Measurements from ENCODE around the gene METTL18. TPM values are rescaled to one million over a fixed set of nuclear protein-coding genes. Genes with fewer than 3 reads are reported as not detected.

The METTL18 gene
- total and polyA plus RNA-seq, 2 of the 13 experiments (the other 11 are each of a cell fraction or from before 2014, with no cell fraction given): 2.7 to 6.7 TPM

DNA sequence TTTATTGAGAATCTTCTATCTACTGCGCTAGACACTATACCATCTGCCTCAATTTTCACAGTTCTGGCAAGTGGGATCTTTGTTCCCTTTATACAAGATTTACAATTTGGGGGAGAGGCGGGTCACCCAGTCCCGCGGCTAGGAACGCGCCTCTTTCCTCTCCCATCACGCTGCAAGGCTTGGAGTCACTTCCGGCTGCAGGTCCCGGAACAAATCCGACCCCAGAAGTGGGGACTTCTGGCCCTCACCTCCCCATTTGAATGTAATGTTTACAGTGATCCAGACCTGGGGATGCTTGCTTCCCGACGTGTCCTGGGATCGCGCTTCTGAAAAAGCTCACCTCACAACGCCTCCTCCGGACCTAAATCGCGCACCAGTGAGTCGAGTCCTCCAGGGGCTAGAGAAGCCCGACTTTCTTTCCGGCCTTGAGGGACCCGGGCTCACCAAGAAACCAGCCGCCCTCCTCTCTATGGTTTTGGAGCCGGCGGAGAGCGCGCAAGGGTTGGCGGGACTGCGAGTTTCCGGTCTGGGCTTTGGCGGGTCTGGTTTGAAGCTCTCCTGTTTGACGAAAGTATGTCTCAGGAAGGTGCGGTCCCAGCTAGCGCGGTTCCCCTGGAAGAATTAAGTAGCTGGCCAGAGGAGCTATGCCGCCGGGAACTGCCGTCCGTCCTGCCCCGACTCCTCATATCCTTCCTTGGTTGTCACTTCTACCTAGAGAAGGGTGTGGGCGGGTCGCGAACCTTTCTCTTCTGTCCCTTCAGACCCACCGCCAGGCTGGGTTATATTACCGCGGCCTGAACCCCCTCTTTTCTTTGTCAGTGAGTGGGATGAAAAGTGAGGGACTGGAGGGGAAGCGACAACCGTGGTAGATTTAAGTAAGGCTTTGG, at the start of gene METTL18 (continued):
- TF ChIP-seq ERF (CRISPR knock-in tag; IDR thresholded peaks at IDR 0.05): peak; percentile 92
- peak; percentile 56 for TF ChIP-seq KDM3A (CRISPR knock-in tag; IDR thresholded peaks at IDR 0.05; ENCODE audit: low read depth)
- TF ChIP-seq, protein P1, sequence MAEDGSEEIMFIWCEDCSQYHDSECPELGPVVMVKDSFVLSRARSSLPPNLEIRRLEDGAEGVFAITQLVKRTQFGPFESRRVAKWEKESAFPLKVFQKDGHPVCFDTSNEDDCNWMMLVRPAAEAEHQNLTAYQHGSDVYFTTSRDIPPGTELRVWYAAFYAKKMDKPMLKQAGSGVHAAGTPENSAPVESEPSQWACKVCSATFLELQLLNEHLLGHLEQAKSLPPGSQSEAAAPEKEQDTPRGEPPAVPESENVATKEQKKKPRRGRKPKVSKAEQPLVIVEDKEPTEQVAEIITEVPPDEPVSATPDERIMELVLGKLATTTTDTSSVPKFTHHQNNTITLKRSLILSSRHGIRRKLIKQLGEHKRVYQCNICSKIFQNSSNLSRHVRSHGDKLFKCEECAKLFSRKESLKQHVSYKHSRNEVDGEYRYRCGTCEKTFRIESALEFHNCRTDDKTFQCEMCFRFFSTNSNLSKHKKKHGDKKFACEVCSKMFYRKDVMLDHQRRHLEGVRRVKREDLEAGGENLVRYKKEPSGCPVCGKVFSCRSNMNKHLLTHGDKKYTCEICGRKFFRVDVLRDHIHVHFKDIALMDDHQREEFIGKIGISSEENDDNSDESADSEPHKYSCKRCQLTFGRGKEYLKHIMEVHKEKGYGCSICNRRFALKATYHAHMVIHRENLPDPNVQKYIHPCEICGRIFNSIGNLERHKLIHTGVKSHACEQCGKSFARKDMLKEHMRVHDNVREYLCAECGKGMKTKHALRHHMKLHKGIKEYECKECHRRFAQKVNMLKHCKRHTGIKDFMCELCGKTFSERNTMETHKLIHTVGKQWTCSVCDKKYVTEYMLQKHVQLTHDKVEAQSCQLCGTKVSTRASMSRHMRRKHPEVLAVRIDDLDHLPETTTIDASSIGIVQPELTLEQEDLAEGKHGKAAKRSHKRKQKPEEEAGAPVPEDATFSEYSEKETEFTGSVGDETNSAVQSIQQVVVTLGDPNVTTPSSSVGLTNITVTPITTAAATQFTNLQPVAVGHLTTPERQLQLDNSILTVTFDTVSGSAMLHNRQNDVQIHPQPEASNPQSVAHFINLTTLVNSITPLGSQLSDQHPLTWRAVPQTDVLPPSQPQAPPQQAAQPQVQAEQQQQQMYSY (CRISPR knock-in tag; IDR thresholded peaks at IDR 0.05): 0 out of 2 replicates have a peak, but pooled peaks have one; percentile 32
- no peak for TF ChIP-seq ZNF883 (CRISPR knock-in tag; IDR thresholded peaks at IDR 0.05; ENCODE audit: not compliant biosample characterization)
- no peak for TF ChIP-seq TP53 (CRISPR knock-in tag; conservative IDR thresholded peaks at IDR 0.05)
- no peak for TF ChIP-seq AGO2 (optimal IDR thresholded peaks at IDR 0.05; ENCODE audit: low read depth, low read length)
- peak; percentile 98 for TF ChIP-seq GATAD1 (CRISPR knock-in tag; IDR thresholded peaks at IDR 0.05)
- TF ChIP-seq BCLAF1 (IDR thresholded peaks at IDR 0.05): no peak
- TF ChIP-seq KLF9 (CRISPR knock-in tag; IDR thresholded peaks at IDR 0.05; ENCODE audit: low read depth): peak; percentile 38; the same call in 1 of the 2 replicates
- TF ChIP-seq ZNF362 (CRISPR knock-in tag; IDR thresholded peaks at IDR 0.05; ENCODE audit: borderline replicate concordance): peak; percentile 54; the same call in 1 of the 2 replicates
- TF ChIP-seq DPF2 (CRISPR knock-in tag; IDR thresholded peaks at IDR 0.05; ENCODE audit: borderline replicate concordance, low read depth): no peak
- TF ChIP-seq ATF7-NPFF (CRISPR knock-in tag; IDR thresholded peaks at IDR 0.05; ENCODE audit: low read depth): peak; percentile 83
- peak; percentile 94 for TF ChIP-seq ARID4A (CRISPR knock-in tag; IDR thresholded peaks at IDR 0.05; ENCODE audit: borderline replicate concordance)
- 0 out of 2 replicates have a peak, but pooled peaks have one; percentile 22 for TF ChIP-seq ISL2 (CRISPR knock-in tag; IDR thresholded peaks at IDR 0.05)
- TF ChIP-seq, protein P2, sequence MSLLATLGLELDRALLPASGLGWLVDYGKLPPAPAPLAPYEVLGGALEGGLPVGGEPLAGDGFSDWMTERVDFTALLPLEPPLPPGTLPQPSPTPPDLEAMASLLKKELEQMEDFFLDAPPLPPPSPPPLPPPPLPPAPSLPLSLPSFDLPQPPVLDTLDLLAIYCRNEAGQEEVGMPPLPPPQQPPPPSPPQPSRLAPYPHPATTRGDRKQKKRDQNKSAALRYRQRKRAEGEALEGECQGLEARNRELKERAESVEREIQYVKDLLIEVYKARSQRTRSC (CRISPR knock-in tag; IDR thresholded peaks at IDR 0.05; ENCODE audit: low read depth): no peak
